Left renal cortex interstitium (tissue), 4 donors: ENCODE measurements around the gene CACNB3. TPM values are rescaled to one million over a fixed set of nuclear protein-coding genes. Genes with fewer than 3 reads are reported as not detected.

ENCODE experiments used
- polyA plus RNA-seq, 4 donors: library from polyadenylated mRNA; unstranded; fragments of 120-200 nt; gene quantifications; one replicate each; pipeline ENCODE4 v1.2.1, GENCODE V29; 2013; ENCODE audit not compliant: insufficient read length in 4 of 4

The CACNB3 gene
- polyA plus RNA-seq, 4 donors, result 47.8 to 72.5 (median 58.4) TPM

Other genes with a start within 250 kb of the CACNB3 start
- not detected for gene LALBA, start 248.4 kb upstream of the CACNB3 start, polyA plus RNA-seq
- gene KANSL2, start 136.3 kb upstream of the CACNB3 start, polyA plus RNA-seq, result 10 to 100 TPM; 49.8 to 59.2 (median 53.7) TPM
- 10 to 100 TPM; 25.3 to 35.6 (median 31.1) TPM for gene CCNT1, start 101.8 kb upstream of the CACNB3 start, polyA plus RNA-seq
- 100 to 1,000 TPM in 2 of 4 donors, 10 to 100 TPM in 2; 74.9 to 114 (median 97.7) TPM for gene ADCY6, start 29.4 kb upstream of the CACNB3 start, polyA plus RNA-seq
- gene DDX23, start 33.7 kb downstream of the CACNB3 start, polyA plus RNA-seq, result 100 to 1,000 TPM in 3 of 4 donors, 10 to 100 TPM in 1; 88.3 to 111 (median 109) TPM
- gene RND1, start 47.4 kb downstream of the CACNB3 start, polyA plus RNA-seq, result 1 to 10 TPM; 2.7 to 3.7 (median 3.3) TPM
- gene FKBP11, start 107.0 kb downstream of the CACNB3 start, polyA plus RNA-seq, result 10 to 100 TPM in 3 of 4 donors, 1 to 10 TPM in 1; 9.0 to 22.6 (median 16.1) TPM
- gene ARF3, start 139.0 kb downstream of the CACNB3 start, polyA plus RNA-seq, result 100 to 1,000 TPM; 129 to 147 (median 136) TPM
- gene WNT10B, start 153.2 kb downstream of the CACNB3 start, polyA plus RNA-seq, result under 1 TPM; 0.07 to 0.16 (median 0.08) TPM
- not detected for gene WNT1, start 159.8 kb downstream of the CACNB3 start, polyA plus RNA-seq
- 10 to 100 TPM; 74.2 to 97.8 (median 84.6) TPM for gene DDN, start 180.9 kb downstream of the CACNB3 start, polyA plus RNA-seq
- gene PRKAG1, start 200.3 kb downstream of the CACNB3 start, polyA plus RNA-seq, result 10 to 100 TPM; 70.5 to 89.8 (median 77.6) TPM
- 10 to 100 TPM; 31.8 to 65.9 (median 49.3) TPM for gene KMT2D, start 242.3 kb downstream of the CACNB3 start, polyA plus RNA-seq